Stomach smooth muscle (tissue), 2 donors: ENCODE measurements around the gene ERBB4.

ENCODE experiments used
- H3K27ac ChIP-seq: one replicate; pipeline ENCODE4 v1.7.0; 2013; ENCODE audit warnings: mild to moderate bottlenecking, low read length, inconsistent platforms
- H3K27me3 ChIP-seq, 2 donors: one replicate each; pipeline ENCODE4 v1.7.0; 2013; ENCODE audit warnings: low read length in 2 of 2; ENCODE audit not compliant: insufficient read depth in 2 of 2, control insufficient read depth in 1 of 2
- H3K36me3 ChIP-seq, 2 donors: one replicate each; pipeline ENCODE4 v1.7.0; 2013; ENCODE audit warnings: low read length in 2 of 2; ENCODE audit not compliant: control insufficient read depth in 2 of 2, insufficient read depth in 2 of 2
- H3K4me1 ChIP-seq: one replicate; pipeline ENCODE4 v1.7.0; 2013; ENCODE audit warnings: low read length; ENCODE audit not compliant: control insufficient read depth, insufficient read depth
- H3K4me3 ChIP-seq, 2 donors: one replicate each; pipeline ENCODE4 v1.7.0; 2013; ENCODE audit warnings: low read length in 2 of 2
- H3K9ac ChIP-seq, 2 donors: one replicate each; pipeline ENCODE4 v1.7.0; 2013; ENCODE audit warnings: low read length in 2 of 2, mild to moderate bottlenecking in 1 of 2
- H3K9me3 ChIP-seq, 2 donors: one replicate each; pipeline ENCODE4 v1.7.0; 2013; ENCODE audit warnings: low read length in 2 of 2; ENCODE audit not compliant: control insufficient read depth in 2 of 2
- donor health status: healthy.
- donor health status: Pancreatic carcinoma.

The ERBB4 gene

DNA sequence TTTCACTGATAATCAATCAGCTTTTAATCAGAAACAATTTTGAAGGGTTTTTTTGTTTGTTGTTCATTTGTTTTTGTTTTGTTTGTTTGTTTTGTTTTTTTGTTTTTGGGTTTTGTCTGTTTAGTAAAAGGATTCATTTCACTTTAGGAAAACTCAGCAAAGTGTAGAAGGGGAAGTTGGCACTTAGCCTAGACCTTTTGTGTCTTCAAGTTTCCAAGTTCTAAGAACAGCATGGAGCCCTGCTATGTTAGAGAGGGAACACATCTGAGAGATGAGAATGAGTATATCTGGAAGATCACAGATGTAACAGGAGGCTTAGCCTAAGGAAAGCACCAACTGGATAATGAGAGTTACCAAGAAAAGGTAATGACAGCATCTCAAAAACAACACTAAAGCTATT is 501.5 kb downstream of the ERBB4 start:
- H3K36me3 ChIP-seq: no peaks in the 10 kb centered on the region
- no peaks in the 10 kb centered on the region for H3K4me1 ChIP-seq
- no peak overlapping the region for H3K9ac ChIP-seq
- no peaks in the 10 kb centered on the region for H3K9me3 ChIP-seq
- no peaks in the 10 kb centered on the region for H3K27me3 ChIP-seq
- H3K4me3 ChIP-seq: no peak overlapping the region
- H3K27ac ChIP-seq: no peak overlapping the region

DNA sequence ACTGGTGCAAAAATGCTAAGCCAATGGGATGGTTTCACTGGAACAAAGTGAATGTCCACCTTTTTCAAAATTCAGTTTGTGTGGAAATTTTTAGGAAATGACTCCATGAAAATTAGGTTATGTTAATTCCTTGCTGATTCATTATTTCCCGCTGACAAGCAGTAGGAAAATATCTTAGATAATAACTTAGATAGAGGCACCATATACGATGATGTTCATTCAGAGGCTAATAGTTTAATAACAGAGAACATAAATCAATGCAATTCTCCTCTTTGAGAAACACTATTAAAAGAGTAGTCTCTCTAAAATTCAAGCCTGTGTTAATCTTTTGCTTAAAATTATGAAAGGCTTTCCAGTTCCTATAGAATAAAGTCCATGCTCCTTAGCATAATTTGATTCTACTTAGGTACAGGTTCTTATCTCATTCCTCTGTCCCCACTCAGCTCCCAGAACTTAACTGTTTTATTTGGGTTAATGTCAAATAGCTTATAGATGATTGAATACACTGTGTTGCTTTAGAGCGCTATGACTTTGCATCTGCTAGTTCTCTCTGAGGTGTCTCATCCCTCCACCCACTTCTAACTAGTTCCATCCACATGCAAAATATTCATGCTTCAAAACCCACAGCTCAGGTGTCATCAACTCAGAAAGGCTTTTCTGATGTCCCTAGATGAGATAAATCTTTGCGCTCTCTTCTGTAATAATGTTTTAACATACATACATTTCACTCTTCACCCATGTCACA is 503.6 kb downstream of the ERBB4 start:
- Histone ChIP-seq H3K27me3 (no peaks in the 10 kb centered on the region), H3K36me3 (no peaks in the 10 kb centered on the region), H3K4me1 (no peaks in the 10 kb centered on the region), H3K27ac (no peak overlapping the region), H3K9me3 (no peaks in the 10 kb centered on the region), H3K4me3 (no peak overlapping the region), H3K9ac (no peak overlapping the region)

DNA sequence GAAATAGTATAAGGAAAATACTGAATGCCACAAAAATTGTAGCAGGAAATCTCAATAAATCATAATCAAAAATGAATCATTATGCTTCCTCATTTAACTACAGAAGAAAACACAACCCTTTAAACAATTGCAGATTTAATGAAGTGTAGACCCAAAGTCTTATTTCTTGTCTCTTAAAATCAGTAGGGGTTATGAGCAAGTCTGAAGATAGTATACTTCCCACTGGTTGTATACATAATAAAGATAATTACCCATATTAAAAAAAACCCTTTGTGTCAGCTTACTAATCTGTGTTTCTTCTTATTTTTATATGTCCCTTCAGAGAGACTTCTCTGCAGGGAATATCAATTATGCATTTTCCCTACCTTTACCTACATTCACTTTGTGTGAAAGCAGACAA is 504.7 kb downstream of the ERBB4 start:
- no peaks in the 10 kb centered on the region for H3K27me3 ChIP-seq
- no peak overlapping the region for H3K4me3 ChIP-seq
- H3K9ac ChIP-seq: no peak overlapping the region
- no peak overlapping the region for H3K27ac ChIP-seq
- no peaks in the 10 kb centered on the region for H3K4me1 ChIP-seq
- H3K36me3 ChIP-seq: no peaks in the 10 kb centered on the region
- H3K9me3 ChIP-seq: no peaks in the 10 kb centered on the region

DNA sequence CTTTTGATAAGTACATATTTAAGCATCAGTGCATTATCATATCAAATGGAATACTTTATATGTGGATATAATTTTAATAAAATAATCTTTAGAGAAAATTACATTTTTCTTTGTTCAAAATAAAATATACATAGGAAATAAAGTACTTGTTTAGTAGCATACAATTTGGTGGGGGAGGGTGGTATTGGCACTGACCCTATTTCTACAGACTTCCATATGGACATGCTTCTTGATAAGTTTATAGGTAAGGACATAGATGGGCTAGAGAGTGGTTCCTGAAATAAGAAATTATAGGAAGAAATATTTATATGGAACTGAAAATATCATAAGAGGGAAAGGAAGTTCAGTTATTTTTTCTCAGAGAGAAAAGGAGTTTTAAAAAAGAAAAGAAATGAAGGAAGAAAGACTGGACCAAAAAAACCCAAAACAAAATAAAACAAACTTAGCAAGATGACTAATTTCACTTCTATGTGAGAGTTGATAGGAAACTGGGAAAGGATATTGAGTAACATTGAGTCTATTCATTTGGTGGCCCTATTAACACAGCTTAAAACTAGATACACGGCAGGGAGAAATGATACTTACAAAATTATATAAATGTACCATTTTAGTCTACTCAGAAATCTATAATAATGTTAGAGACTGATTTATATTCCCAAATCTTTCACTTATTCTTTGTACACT is 505.9 kb downstream of the ERBB4 start:
- Histone ChIP-seq H3K4me1 (no peaks in the 10 kb centered on the region), H3K27ac (no peak overlapping the region), H3K27me3 (no peaks in the 10 kb centered on the region), H3K4me3 (no peak overlapping the region), H3K36me3 (no peaks in the 10 kb centered on the region), H3K9me3 (no peaks in the 10 kb centered on the region), H3K9ac (no peak overlapping the region)

DNA sequence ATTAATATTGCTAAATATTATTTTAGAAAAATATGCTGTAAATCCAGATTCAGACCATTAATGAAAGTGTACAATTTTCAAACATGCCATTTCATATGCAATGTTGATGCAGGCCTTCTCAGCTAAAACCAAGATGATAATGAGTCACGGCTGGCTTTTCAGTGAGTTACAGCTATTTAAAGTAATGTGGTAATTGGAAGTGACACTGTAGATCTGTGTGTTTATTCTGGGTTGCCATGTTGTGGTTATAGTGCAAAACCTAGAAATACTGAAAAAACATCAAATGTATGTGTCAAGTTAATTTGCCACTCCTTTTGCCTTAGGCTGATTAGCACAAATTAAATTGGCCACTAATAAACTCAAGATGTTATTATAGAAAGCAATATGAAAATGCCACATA is 506.6 kb downstream of the ERBB4 start:
- no peaks in the 10 kb centered on the region for H3K27me3 ChIP-seq
- H3K9me3 ChIP-seq: no peaks in the 10 kb centered on the region
- H3K27ac ChIP-seq: no peak overlapping the region
- H3K9ac ChIP-seq: no peak overlapping the region
- H3K4me3 ChIP-seq: no peak overlapping the region
- H3K4me1 ChIP-seq: no peaks in the 10 kb centered on the region
- no peaks in the 10 kb centered on the region for H3K36me3 ChIP-seq

DNA sequence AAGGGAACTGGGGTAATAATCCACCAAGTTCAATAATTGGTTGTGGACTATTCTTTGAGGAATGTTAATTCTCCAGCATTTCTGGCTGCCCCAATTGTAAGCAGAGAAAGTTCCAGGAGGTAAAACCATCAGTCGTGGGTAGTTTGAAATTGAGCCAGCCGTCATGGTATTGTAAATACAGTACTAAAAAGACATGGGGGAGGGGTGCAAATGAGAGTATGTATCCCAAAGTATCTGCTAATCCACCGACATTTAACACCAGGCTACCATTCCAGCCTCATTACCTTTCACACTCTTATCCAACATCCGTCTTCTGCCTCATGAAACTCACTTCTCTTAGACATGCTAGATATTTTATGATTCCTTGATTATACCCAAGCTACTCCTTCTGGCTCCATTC is 507.9 kb downstream of the ERBB4 start:
- no peaks in the 10 kb centered on the region for H3K36me3 ChIP-seq
- H3K4me1 ChIP-seq: no peaks in the 10 kb centered on the region
- H3K27me3 ChIP-seq: no peaks in the 10 kb centered on the region
- H3K9ac ChIP-seq: no peak overlapping the region
- no peak overlapping the region for H3K27ac ChIP-seq
- no peaks in the 10 kb centered on the region for H3K9me3 ChIP-seq
- H3K4me3 ChIP-seq: no peak overlapping the region

DNA sequence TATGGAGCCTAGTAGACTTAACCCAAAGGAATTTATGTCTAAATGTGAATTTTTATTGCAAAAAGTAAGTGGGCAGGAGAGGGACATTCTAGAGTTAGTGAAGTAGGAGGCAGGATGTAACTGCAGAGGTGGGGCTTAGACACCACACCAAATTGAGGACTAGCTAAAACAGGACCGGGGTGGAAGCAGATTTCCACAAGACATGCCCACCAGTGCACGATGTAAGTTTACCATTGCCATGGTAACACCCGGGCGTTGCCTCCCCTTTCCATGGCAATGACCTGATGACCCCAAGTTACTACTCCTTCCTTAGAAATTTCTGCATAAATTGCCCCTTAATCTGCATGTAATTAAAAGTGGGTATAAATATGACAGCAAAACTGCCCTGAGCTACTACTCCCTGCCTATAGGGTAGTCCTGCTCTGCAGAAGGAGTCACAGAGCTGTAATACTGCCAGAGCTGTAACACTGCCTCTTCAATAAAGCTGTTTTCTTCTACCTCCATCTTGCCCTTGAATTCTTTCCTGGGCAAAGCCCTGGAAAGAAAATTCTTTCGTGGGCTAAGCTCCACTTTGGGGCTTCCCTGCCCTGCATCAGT is 509.7 kb downstream of the ERBB4 start:
- no peaks in the 10 kb centered on the region for H3K4me1 ChIP-seq
- no peaks in the 10 kb centered on the region for H3K27me3 ChIP-seq
- H3K36me3 ChIP-seq: no peaks in the 10 kb centered on the region
- no peak overlapping the region for H3K4me3 ChIP-seq
- H3K9me3 ChIP-seq: no peaks in the 10 kb centered on the region
- H3K27ac ChIP-seq: no peak overlapping the region
- no peak overlapping the region for H3K9ac ChIP-seq

DNA sequence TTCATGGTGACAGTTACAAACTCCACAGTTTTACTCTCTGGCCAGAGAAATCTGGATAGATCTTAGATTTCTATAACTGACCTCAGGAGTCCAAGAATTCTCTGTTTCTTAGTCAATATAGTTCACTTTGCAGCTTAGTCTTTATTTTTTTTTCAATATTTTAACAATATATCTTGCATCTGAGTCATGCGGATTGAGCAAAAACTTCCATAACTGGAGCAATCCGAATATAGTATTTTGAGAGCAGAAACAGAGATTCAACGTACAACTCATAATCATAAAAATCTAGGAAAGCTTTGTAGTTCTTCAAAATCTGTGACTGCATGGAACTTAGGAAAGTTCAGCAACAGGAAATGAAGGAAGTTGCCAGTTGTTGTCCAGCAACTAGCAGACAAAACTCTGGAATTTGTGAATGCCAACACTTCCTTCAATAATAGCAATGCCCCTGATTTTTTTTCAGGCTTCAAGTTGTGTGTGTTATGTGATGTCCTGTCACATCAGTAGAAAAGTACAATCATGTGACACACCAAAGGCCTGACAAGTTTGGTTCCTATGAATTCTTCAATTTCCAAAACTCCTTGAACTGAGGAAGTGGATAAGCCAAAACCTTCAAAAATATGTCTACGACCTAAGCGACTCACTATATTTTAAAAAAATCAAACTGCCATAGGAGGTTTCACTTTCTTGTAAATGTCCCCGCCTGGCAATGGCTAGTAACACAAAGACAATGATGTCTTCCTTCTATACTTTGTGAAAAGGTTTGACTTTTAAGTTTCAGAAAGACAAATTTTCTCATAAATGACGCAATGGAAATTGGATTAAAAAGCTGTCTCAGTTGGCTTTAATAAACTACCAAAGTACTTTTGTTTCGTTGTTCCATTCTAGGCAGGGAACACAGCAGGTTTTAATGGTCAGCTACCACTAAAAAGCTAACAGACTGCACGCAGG is 510.6 kb downstream of the ERBB4 start:
- no peak overlapping the region for H3K27ac ChIP-seq
- no peaks in the 10 kb centered on the region for H3K9me3 ChIP-seq
- no peaks in the 10 kb centered on the region for H3K4me1 ChIP-seq
- H3K36me3 ChIP-seq: no peaks in the 10 kb centered on the region
- no peak overlapping the region for H3K4me3 ChIP-seq
- no peak overlapping the region for H3K9ac ChIP-seq
- H3K27me3 ChIP-seq: no peaks in the 10 kb centered on the region

DNA sequence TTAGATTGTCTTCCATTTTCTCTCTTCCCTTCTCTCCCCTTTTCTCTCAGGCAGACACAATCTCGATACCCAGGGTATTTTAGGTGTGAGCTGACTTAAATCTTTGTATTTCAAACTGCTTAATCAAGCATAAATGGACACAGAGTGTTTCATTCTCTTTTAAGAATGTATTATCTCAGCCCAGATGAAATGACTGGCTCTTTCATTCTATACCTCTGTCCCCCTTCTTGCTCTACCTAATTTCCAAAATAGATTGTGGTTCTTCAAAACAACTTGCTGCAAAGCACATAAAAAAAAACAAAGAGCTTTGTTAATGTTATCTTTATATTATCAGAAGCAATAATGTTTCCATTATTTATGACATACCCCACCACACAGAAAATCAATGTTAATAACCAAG is 514.6 kb downstream of the ERBB4 start:
- Histone ChIP-seq H3K36me3 (no peaks in the 10 kb centered on the region), H3K9me3 (no peaks in the 10 kb centered on the region), H3K9ac (no peak overlapping the region), H3K4me3 (no peak overlapping the region), H3K4me1 (no peaks in the 10 kb centered on the region), H3K27ac (no peak overlapping the region), H3K27me3 (no peaks in the 10 kb centered on the region)

DNA sequence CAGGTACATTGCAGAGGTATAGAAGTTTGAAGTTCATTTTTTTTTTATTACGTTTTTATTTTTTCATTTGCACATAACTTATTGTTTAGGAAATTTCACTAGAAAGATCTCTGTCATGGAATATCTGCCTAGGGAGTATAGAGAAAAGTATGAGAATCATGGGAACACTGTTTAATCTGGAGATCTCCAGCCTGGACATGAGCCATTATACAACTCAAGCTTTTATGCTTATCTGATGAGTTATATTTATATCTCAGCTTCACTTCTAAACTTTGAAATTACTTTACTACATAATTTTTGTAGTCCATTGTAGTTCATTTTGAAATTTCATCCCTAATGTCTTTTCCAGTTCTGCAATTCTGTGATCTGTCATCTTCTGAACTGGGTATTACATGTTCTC is 515.6 kb downstream of the ERBB4 start:
- H3K4me3 ChIP-seq: no peak overlapping the region
- H3K27ac ChIP-seq: no peak overlapping the region
- no peaks in the 10 kb centered on the region for H3K9me3 ChIP-seq
- H3K9ac ChIP-seq: no peak overlapping the region
- H3K4me1 ChIP-seq: no peaks in the 10 kb centered on the region
- no peaks in the 10 kb centered on the region for H3K27me3 ChIP-seq
- H3K36me3 ChIP-seq: no peaks in the 10 kb centered on the region
